Measurements from ENCODE around the gene ARHGAP24. TPM values are rescaled to one million over a fixed set of nuclear protein-coding genes. Genes with fewer than 3 reads are reported as not detected.
"Not testable (repeated sequence)": the region's sequence is repeated elsewhere in the genome, so short reads cannot be mapped to it uniquely, and the experiment has no call there.

ARHGAP24 gene
- total and polyA plus RNA-seq, 2 donors (not counting 3 experiments of a cell fraction or from before 2014, with no cell fraction given) = 52.1 to 79.4 TPM

DNA sequence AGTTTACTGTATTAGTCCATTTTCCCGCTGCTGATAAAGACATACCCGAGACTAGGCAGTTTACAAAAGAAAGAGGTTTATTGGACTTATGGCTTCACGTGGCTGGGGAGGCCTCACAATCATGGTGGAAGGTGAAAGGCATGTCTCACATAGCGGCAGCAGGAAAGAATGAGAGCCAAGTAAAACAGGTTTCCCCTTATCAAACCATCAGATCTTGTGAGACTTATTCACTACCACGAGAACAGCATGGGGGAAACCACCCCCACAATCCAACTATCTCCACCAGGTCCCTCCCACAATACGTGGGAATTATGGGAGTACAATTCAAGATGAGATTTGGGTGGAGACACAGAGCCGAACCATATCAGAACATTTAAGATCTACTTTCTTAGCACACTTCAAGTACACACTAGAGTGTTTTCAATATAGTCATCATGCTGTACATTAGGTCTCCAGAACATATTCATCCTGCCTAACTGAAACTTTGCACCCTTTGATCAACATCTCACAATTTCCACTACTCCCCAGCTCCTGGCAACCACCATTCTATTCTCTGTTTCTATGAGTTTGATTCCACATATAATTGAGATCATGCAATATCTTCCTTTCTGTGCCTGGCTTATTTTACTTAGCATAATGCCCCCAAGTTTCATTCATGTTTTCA lies 341.0 kb downstream of the ARHGAP24 start:
- Histone ChIP-seq H3K27ac (ENCODE audit: insufficient read depth, low read depth, low read length) (no peak overlapping the region), H3K36me3 (ENCODE audit: control insufficient read depth in 2 of 2, extremely low read depth in 1 of 2, insufficient read depth in 2 of 2, low read length in 2 of 2) (peaks cover 0 to 2% of the 10 kb centered on the region in 2 experiments), H3K9ac (replicated peaks; ENCODE audit: extremely low read depth, insufficient read depth, low read length) (no peak overlapping the region), H3K9me3 (replicated peaks; ENCODE audit: control insufficient read depth, insufficient read depth, low read length) (no peaks in the 10 kb centered on the region), H3K27me3 (ENCODE audit: control insufficient read depth in 2 of 2, insufficient read depth in 2 of 2, low read length in 2 of 2) (no peaks in the 10 kb centered on the region), H3K79me2 (ENCODE audit: control insufficient read depth, insufficient read depth, low read length) (peaks cover 98% of the 10 kb centered on the region), H3K9me1 (replicated peaks; ENCODE audit: control insufficient read depth, extremely low read depth, insufficient read depth, low read length) (no peaks in the 10 kb centered on the region), H3K4me2 (ENCODE audit: insufficient read depth, low read length) (no peak overlapping the region), H3K4me3 (replicated peaks in 1 of 3; ENCODE audit: insufficient read depth in 1 of 3, low read depth in 1 of 3, low read length in 3 of 3) (no peak overlapping the region), H3K4me1 (ENCODE audit: control insufficient read depth, extremely low read depth, insufficient read depth, low read length) (peaks cover 21% of the 10 kb centered on the region), H4K20me1 (replicated peaks; ENCODE audit: control insufficient read depth, extremely low read depth, insufficient read depth, low read length) (peaks cover 3% of the 10 kb centered on the region), H2AFZ (ENCODE audit: low read depth, low read length) (no peak overlapping the region)
- ChIA-PET POLR2A (no interaction called here), CTCF (interaction anchor here (1.9 kb wide), 1 partner anchor 19 kb away, joined by 7 read pairs; no protein-coding TSS in a partner anchor)
- FAIRE-seq = no peak
- TF ChIP-seq GATA2 (IDR thresholded peaks at IDR 0.05; ENCODE audit: insufficient read depth, insufficient read length, low read depth, low read length) = peak; percentile 62
- TF ChIP-seq, protein P1, sequence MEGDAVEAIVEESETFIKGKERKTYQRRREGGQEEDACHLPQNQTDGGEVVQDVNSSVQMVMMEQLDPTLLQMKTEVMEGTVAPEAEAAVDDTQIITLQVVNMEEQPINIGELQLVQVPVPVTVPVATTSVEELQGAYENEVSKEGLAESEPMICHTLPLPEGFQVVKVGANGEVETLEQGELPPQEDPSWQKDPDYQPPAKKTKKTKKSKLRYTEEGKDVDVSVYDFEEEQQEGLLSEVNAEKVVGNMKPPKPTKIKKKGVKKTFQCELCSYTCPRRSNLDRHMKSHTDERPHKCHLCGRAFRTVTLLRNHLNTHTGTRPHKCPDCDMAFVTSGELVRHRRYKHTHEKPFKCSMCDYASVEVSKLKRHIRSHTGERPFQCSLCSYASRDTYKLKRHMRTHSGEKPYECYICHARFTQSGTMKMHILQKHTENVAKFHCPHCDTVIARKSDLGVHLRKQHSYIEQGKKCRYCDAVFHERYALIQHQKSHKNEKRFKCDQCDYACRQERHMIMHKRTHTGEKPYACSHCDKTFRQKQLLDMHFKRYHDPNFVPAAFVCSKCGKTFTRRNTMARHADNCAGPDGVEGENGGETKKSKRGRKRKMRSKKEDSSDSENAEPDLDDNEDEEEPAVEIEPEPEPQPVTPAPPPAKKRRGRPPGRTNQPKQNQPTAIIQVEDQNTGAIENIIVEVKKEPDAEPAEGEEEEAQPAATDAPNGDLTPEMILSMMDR (IDR thresholded peaks at IDR 0.05; ENCODE audit: extremely low read depth in 1 of 2, insufficient read depth in 1 of 2, low read depth in 1 of 2, low read length in 2 of 2) = no peak
- TF ChIP-seq, protein P2, sequence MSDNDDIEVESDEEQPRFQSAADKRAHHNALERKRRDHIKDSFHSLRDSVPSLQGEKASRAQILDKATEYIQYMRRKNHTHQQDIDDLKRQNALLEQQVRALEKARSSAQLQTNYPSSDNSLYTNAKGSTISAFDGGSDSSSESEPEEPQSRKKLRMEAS (IDR thresholded peaks at IDR 0.05; ENCODE audit: insufficient read depth, insufficient read length) = no peak
- intact Hi-C loops (cut with micrococcal nuclease) (no loop called here), dilution Hi-C loops (cut with MboI; ENCODE audit: extremely low pct_ligation_motif_present, low sequenced_read_pairs) (no loop called here)
- no peak for DNase-seq (ENCODE audit: low read depth, low spot score)
- no TSS peak for BruUV-seq (replicated peaks)

DNA sequence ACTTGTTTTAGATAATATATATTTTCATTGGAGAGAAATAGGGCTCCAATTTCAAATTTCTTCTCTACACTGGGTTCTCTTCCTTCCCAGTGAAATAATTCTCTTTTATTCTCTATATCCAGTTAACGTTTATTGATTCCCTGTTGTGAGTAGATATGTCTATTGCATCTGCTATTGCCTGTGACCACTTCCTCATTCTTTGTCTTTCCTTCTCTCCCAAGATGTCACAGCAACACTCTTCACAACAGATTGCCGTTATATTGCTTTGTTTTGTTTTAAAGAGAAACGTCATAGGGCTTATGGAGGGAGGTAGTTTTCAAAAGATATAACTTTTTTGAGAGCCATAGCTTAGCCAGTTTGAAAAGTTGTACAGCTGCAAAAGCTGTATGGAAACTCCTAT lies 343.8 kb downstream of the ARHGAP24 start:
- Histone ChIP-seq H3K9me1 (replicated peaks; ENCODE audit: control insufficient read depth, extremely low read depth, insufficient read depth, low read length) (no peaks in the 10 kb centered on the region), H3K4me3 (replicated peaks in 1 of 3; ENCODE audit: insufficient read depth in 1 of 3, low read depth in 1 of 3, low read length in 3 of 3) (no peak overlapping the region), H3K9ac (replicated peaks; ENCODE audit: extremely low read depth, insufficient read depth, low read length) (no peak overlapping the region), H3K27me3 (ENCODE audit: control insufficient read depth in 2 of 2, insufficient read depth in 2 of 2, low read length in 2 of 2) (no peaks in the 10 kb centered on the region), H3K79me2 (ENCODE audit: control insufficient read depth, insufficient read depth, low read length) (peaks cover 100% of the 10 kb centered on the region), H3K36me3 (ENCODE audit: control insufficient read depth in 2 of 2, extremely low read depth in 1 of 2, insufficient read depth in 2 of 2, low read length in 2 of 2) (no peaks in the 10 kb centered on the region), H4K20me1 (replicated peaks; ENCODE audit: control insufficient read depth, extremely low read depth, insufficient read depth, low read length) (peaks cover 3% of the 10 kb centered on the region), H3K9me3 (replicated peaks; ENCODE audit: control insufficient read depth, insufficient read depth, low read length) (no peaks in the 10 kb centered on the region), H3K4me1 (ENCODE audit: control insufficient read depth, extremely low read depth, insufficient read depth, low read length) (peaks cover 22% of the 10 kb centered on the region), H3K4me2 (ENCODE audit: insufficient read depth, low read length) (no peak overlapping the region), H3K27ac (ENCODE audit: insufficient read depth, low read depth, low read length) (no peak overlapping the region), H2AFZ (ENCODE audit: low read depth, low read length) (no peak overlapping the region)
- dilution Hi-C loops (cut with MboI; ENCODE audit: extremely low pct_ligation_motif_present, low sequenced_read_pairs) (no loop called here), intact Hi-C loops (cut with micrococcal nuclease) (no loop called here)
- ChIA-PET POLR2A (no interaction called here), CTCF (no interaction called here)
- peak; percentile 7 for TF ChIP-seq POLR2AphosphoS5 (IDR thresholded peaks at IDR 0.05; ENCODE audit: insufficient read depth, low read depth, low read length)
- TF ChIP-seq EZH2 (IDR thresholded peaks at IDR 0.05; ENCODE audit: borderline replicate concordance, low read depth, low read length, severe bottlenecking) = no peak
- DNase-seq (ENCODE audit: low read depth, low spot score) (no peak), FAIRE-seq (no peak)
- BruUV-seq (replicated peaks) = no TSS peak

DNA sequence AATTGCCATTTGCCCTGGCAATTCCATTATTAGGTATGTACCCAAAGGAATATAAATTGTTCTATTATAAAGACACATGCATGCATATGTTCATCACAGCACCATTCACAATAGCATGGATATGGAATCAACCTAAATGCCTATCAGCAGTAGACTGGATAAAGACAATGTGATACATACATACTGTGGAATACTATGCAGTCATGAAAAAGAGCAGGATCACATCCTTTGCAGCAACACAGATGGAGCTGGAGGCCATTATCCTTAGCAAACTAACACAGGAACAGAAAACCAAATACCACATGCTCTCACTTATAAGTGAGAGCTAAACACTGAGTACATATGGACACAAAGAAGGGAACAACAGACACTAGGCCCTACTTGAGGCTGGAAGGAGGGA lies 345.2 kb downstream of the ARHGAP24 start:
- H3K4me3 ChIP-seq (replicated peaks in 1 of 3; ENCODE audit: insufficient read depth in 1 of 3, low read depth in 1 of 3, low read length in 3 of 3); H3K4me2 ChIP-seq (ENCODE audit: insufficient read depth, low read length); H3K36me3 ChIP-seq (ENCODE audit: control insufficient read depth in 2 of 2, extremely low read depth in 1 of 2, insufficient read depth in 2 of 2, low read length in 2 of 2); H3K9me1 ChIP-seq (replicated peaks; ENCODE audit: control insufficient read depth, extremely low read depth, insufficient read depth, low read length); H3K9ac ChIP-seq (replicated peaks; ENCODE audit: extremely low read depth, insufficient read depth, low read length); BruUV-seq (replicated peaks); intact Hi-C loops (cut with micrococcal nuclease); DNase-seq (ENCODE audit: low read depth, low spot score); FAIRE-seq; dilution Hi-C loops (cut with MboI; ENCODE audit: extremely low pct_ligation_motif_present, low sequenced_read_pairs); H2AFZ ChIP-seq (ENCODE audit: low read depth, low read length); H4K20me1 ChIP-seq (replicated peaks; ENCODE audit: control insufficient read depth, extremely low read depth, insufficient read depth, low read length); H3K27me3 ChIP-seq (ENCODE audit: control insufficient read depth in 2 of 2, insufficient read depth in 2 of 2, low read length in 2 of 2); H3K27ac ChIP-seq (ENCODE audit: insufficient read depth, low read depth, low read length); POLR2A ChIA-PET; H3K9me3 ChIP-seq (replicated peaks; ENCODE audit: control insufficient read depth, insufficient read depth, low read length): not testable (repeated sequence)
- CTCF ChIA-PET = interaction anchor here (1.2 to 1.5 kb wide), 2 partner anchors 23 to 224 kb away, joined by 3 to 6 read pairs; no protein-coding TSS in a partner anchor
- Histone ChIP-seq H3K79me2 (ENCODE audit: control insufficient read depth, insufficient read depth, low read length) (peaks cover 100% of the 10 kb centered on the region), H3K4me1 (ENCODE audit: control insufficient read depth, extremely low read depth, insufficient read depth, low read length) (peaks cover 36% of the 10 kb centered on the region)

Measured in endothelial cell of umbilical vein (primary cell).